Measurements from ENCODE around the gene PPWD1. TPM values are rescaled to one million over a fixed set of nuclear protein-coding genes. Genes with fewer than 3 reads are reported as not detected.
"Not testable (repeated sequence)": the region's sequence is repeated elsewhere in the genome, so short reads cannot be mapped to it uniquely, and the experiment has no call there.

The PPWD1 gene
- total and polyA plus RNA-seq, 2 of the 13 experiments (the other 11 are each of a cell fraction or from before 2014, with no cell fraction given): 7.4 to 44.3 TPM

DNA sequence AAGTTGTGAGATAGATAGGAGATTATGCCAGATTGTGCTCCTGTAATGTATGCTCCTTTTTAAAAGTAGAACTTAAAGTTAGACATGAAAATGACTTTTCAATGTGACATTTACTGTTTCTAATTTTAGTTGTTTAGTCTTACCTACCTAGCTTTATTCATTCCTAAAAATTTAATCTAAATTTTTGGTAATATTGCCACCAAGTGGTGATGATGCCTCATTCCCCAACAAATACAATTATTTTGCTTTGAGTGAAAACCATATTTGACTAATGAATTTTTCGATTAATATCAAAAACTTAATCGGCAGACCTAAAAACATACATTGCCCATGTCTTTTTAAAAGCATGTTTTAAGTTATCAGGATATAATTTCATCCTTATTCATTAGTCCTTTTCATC lies 25.6 kb downstream of the PPWD1 start:
- Histone ChIP-seq H3K79me2 (ENCODE audit: insufficient read depth, low read length) (no peaks in the 10 kb centered on the region), H3K4me2 (ENCODE audit: low read depth, low read length) (no peak overlapping the region), H3K36me3 (replicated peaks in 1 of 2; ENCODE audit: control insufficient read depth in 1 of 2, insufficient read depth in 2 of 2, low read length in 2 of 2) (peaks cover 7 to 33% of the 10 kb centered on the region in 2 experiments), H3K9ac (ENCODE audit: insufficient read depth, low read depth, low read length) (no peak overlapping the region), H3K4me1 (ENCODE audit: insufficient read depth, low read length) (no peaks in the 10 kb centered on the region), H3K9me3 (ENCODE audit: low read length) (no peaks in the 10 kb centered on the region), H2AFZ (ENCODE audit: low read length) (no peak overlapping the region), H3K27me3 (ENCODE audit: control insufficient read depth in 1 of 2, insufficient read depth in 2 of 2, low read length in 2 of 2) (no peaks in the 10 kb centered on the region), H4K20me1 (ENCODE audit: insufficient read depth, low read length) (no peaks in the 10 kb centered on the region), H3K27ac (ENCODE audit: extremely low read length, insufficient read depth, low read length) (no peak overlapping the region), H3K4me3 (replicated peaks in 1 of 3; ENCODE audit: insufficient read depth in 1 of 3, low read depth in 2 of 3, low read length in 3 of 3) (no peak overlapping the region)
- in situ Hi-C loops (cut with HindIII; ENCODE audit: extremely low pct_ligation_motif_present, low pct_unique_long_range_greater_than_20kb): no loop called here
- FAIRE-seq (no peak), ATAC-seq (no peak), DNase-seq (ENCODE audit: low spot score) (no peak)
- TF ChIP-seq ZNF891 (CRISPR knock-in tag; IDR thresholded peaks at IDR 0.05): no peak
- TF ChIP-seq ZNF326 (CRISPR knock-in tag; IDR thresholded peaks at IDR 0.05; ENCODE audit: borderline replicate concordance): no peak
- TF ChIP-seq, protein P1, sequence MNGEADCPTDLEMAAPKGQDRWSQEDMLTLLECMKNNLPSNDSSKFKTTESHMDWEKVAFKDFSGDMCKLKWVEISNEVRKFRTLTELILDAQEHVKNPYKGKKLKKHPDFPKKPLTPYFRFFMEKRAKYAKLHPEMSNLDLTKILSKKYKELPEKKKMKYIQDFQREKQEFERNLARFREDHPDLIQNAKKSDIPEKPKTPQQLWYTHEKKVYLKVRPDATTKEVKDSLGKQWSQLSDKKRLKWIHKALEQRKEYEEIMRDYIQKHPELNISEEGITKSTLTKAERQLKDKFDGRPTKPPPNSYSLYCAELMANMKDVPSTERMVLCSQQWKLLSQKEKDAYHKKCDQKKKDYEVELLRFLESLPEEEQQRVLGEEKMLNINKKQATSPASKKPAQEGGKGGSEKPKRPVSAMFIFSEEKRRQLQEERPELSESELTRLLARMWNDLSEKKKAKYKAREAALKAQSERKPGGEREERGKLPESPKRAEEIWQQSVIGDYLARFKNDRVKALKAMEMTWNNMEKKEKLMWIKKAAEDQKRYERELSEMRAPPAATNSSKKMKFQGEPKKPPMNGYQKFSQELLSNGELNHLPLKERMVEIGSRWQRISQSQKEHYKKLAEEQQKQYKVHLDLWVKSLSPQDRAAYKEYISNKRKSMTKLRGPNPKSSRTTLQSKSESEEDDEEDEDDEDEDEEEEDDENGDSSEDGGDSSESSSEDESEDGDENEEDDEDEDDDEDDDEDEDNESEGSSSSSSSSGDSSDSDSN (CRISPR knock-in tag; IDR thresholded peaks at IDR 0.05): no peak
- ChIA-PET CTCF (ENCODE audit: low intra/inter-chr PET ratio, low total read pairs) (no interaction called here), POLR2A (no interaction called here)
- BruUV-seq (replicated peaks): no TSS peak
- intact Hi-C loops (cut with micrococcal nuclease; ENCODE audit: unreplicated experiment): no loop called here
- WGBS (ENCODE audit: low lambda C conversion rate): 95% methylated on average over 2 of the region's 2 CpGs

DNA sequence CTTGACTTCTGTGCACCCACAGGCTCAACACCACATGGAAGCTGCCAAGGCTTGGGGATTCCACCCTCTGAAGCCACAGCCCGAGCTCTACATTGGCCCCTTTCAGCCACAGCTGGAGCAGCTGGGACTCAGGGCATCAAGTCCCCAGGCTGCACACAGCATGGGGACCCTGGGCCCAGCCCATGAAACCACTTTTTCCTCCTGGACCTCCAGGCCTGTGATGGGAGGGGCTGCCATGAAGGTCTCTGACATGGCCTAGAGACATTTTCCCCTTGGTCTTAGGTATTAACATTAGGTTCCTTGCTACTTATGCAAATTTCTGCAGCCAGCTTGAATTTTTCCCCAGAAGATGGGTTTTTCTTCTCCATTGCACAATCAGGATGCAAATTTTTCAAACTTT lies 38.7 kb downstream of the PPWD1 start:
- ATAC-seq; H2AFZ ChIP-seq (ENCODE audit: low read length); H3K27ac ChIP-seq (ENCODE audit: extremely low read length, insufficient read depth, low read length); DNase-seq (ENCODE audit: low spot score); FAIRE-seq; H3K79me2 ChIP-seq (ENCODE audit: insufficient read depth, low read length); H3K4me2 ChIP-seq (ENCODE audit: low read depth, low read length); H4K20me1 ChIP-seq (ENCODE audit: insufficient read depth, low read length); H3K27me3 ChIP-seq (ENCODE audit: control insufficient read depth in 1 of 2, insufficient read depth in 2 of 2, low read length in 2 of 2); POLR2A ChIA-PET; H3K4me3 ChIP-seq (replicated peaks in 1 of 3; ENCODE audit: insufficient read depth in 1 of 3, low read depth in 2 of 3, low read length in 3 of 3); CTCF ChIA-PET (ENCODE audit: low intra/inter-chr PET ratio, low total read pairs); H3K9me3 ChIP-seq (ENCODE audit: low read length); in situ Hi-C loops (cut with HindIII; ENCODE audit: extremely low pct_ligation_motif_present, low pct_unique_long_range_greater_than_20kb); H3K9ac ChIP-seq (ENCODE audit: insufficient read depth, low read depth, low read length); BruUV-seq (replicated peaks); H3K4me1 ChIP-seq (ENCODE audit: insufficient read depth, low read length); intact Hi-C loops (cut with micrococcal nuclease; ENCODE audit: unreplicated experiment): not testable (repeated sequence)
- H3K36me3 ChIP-seq (replicated peaks in 1 of 2; ENCODE audit: control insufficient read depth in 1 of 2, insufficient read depth in 2 of 2, low read length in 2 of 2): peaks cover 6 to 46% of the 10 kb centered on the region in 2 experiments; a peak in 4 of 5 replicates
- 100% methylated on average over 1 of the region's 1 CpG for WGBS (ENCODE audit: low lambda C conversion rate)

Measured in HepG2 (cell line).